ENCODE results near the gene SAP25. TPM values are rescaled to one million over a fixed set of nuclear protein-coding genes. Genes with fewer than 3 reads are reported as not detected.
A peak's percentile ranks its signal among the peaks of the same experiment; 100 is the strongest.

SAP25 gene
- total and polyA plus RNA-seq, 4 donors: 0.33 to 0.84 (median 0.56) TPM; not detected in 1

DNA sequence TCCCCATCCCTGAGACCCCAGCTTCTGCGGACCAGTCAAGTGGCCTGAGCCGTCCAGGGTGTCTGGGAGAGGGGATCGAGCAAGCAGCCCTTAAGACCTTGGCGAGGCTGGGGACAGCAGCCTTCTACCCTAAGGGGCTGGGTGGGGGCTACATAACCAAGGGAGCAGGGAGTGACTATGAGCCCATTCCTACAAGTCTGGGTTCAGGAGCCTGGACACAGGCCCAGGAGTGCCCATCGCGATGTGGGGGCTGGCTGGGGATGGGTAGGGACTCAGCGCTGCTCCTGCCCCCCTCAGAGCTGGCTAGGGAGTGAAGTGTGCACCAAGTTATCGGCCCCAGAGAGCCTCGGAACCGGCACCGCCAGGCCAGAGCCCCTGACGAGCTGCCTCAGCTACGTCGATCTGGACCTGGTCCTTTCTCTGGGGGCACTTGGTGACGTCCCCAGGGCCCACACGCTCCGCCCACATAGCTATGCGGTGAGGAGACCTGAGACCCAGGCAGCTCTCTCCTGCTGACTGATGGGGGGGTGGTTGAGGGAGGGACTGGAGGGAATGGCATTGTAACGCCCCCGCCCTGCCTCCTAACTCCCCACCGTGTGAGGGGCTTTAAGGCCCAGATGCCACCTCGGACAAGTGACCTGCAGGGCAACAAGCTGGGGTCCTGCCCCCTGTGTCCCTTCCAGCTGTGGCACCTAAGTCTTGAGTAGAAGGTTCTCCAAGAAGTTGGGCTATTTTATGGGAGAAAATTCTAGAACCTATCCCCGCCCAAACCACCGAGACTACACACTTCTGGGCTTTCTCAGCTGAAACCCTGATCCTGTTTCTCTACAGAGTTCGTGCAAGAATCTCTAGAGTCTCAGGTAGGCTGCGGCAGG lies 2.5 kb downstream of the SAP25 start:
- H3K9me3 ChIP-seq (ENCODE audit: control insufficient read depth in 4 of 4, low read length in 3 of 4): no peaks in the 10 kb centered on the region
- no peak overlapping the region for H3K4me3 ChIP-seq (ENCODE audit: low read depth in 1 of 3, low read length in 3 of 3)
- H3K27me3 ChIP-seq (ENCODE audit: control insufficient read depth in 4 of 4, insufficient read depth in 4 of 4, low read length in 3 of 4): no peaks in the 10 kb centered on the region
- no peak overlapping the region for H3K9ac ChIP-seq (ENCODE audit: low read depth in 1 of 2, low read length in 2 of 2)
- H3K36me3 ChIP-seq (ENCODE audit: control insufficient read depth in 4 of 4, insufficient read depth in 3 of 4, low read depth in 1 of 4, low read length in 3 of 4): peaks cover 0 to 4% (median 3%) of the 10 kb centered on the region in 4 donors
- no peak for DNase-seq (ENCODE audit: low spot score)
- peak overlapping the region; percentile 20 to 51 for H3K27ac ChIP-seq (ENCODE audit: low read depth in 1 of 2, low read length in 2 of 2)
- peaks cover 20 to 61% (median 45%) of the 10 kb centered on the region in 4 donors for H3K4me1 ChIP-seq (ENCODE audit: control insufficient read depth in 4 of 4, insufficient read depth in 4 of 4, low read length in 3 of 4)
- TF ChIP-seq RXRA (IDR thresholded peaks at IDR 0.05) (no peak), HNF4G (IDR thresholded peaks at IDR 0.05) (no peak), FOXA2 (IDR thresholded peaks at IDR 0.05) (no peak), EGR1 (IDR thresholded peaks at IDR 0.05; ENCODE audit: low read depth in 2 of 2) (no peak), RAD21 (IDR thresholded peaks at IDR 0.05) (no peak), TAF1 (conservative IDR thresholded peaks at IDR 0.05) (no peak), YY1 (IDR thresholded peaks at IDR 0.05) (no peak), ATF3 (IDR thresholded peaks at IDR 0.05) (no peak), JUND (IDR thresholded peaks at IDR 0.05) (no peak)
- TF ChIP-seq, protein P1, sequence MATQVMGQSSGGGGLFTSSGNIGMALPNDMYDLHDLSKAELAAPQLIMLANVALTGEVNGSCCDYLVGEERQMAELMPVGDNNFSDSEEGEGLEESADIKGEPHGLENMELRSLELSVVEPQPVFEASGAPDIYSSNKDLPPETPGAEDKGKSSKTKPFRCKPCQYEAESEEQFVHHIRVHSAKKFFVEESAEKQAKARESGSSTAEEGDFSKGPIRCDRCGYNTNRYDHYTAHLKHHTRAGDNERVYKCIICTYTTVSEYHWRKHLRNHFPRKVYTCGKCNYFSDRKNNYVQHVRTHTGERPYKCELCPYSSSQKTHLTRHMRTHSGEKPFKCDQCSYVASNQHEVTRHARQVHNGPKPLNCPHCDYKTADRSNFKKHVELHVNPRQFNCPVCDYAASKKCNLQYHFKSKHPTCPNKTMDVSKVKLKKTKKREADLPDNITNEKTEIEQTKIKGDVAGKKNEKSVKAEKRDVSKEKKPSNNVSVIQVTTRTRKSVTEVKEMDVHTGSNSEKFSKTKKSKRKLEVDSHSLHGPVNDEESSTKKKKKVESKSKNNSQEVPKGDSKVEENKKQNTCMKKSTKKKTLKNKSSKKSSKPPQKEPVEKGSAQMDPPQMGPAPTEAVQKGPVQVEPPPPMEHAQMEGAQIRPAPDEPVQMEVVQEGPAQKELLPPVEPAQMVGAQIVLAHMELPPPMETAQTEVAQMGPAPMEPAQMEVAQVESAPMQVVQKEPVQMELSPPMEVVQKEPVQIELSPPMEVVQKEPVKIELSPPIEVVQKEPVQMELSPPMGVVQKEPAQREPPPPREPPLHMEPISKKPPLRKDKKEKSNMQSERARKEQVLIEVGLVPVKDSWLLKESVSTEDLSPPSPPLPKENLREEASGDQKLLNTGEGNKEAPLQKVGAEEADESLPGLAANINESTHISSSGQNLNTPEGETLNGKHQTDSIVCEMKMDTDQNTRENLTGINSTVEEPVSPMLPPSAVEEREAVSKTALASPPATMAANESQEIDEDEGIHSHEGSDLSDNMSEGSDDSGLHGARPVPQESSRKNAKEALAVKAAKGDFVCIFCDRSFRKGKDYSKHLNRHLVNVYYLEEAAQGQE (IDR thresholded peaks at IDR 0.05): no peak
- TF ChIP-seq, protein P2, sequence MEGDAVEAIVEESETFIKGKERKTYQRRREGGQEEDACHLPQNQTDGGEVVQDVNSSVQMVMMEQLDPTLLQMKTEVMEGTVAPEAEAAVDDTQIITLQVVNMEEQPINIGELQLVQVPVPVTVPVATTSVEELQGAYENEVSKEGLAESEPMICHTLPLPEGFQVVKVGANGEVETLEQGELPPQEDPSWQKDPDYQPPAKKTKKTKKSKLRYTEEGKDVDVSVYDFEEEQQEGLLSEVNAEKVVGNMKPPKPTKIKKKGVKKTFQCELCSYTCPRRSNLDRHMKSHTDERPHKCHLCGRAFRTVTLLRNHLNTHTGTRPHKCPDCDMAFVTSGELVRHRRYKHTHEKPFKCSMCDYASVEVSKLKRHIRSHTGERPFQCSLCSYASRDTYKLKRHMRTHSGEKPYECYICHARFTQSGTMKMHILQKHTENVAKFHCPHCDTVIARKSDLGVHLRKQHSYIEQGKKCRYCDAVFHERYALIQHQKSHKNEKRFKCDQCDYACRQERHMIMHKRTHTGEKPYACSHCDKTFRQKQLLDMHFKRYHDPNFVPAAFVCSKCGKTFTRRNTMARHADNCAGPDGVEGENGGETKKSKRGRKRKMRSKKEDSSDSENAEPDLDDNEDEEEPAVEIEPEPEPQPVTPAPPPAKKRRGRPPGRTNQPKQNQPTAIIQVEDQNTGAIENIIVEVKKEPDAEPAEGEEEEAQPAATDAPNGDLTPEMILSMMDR (IDR thresholded peaks at IDR 0.05; ENCODE audit: low read depth, low read length, missing input control): no peak
- 53% methylated on average over 26 of the region's 26 CpGs for WGBS

DNA sequence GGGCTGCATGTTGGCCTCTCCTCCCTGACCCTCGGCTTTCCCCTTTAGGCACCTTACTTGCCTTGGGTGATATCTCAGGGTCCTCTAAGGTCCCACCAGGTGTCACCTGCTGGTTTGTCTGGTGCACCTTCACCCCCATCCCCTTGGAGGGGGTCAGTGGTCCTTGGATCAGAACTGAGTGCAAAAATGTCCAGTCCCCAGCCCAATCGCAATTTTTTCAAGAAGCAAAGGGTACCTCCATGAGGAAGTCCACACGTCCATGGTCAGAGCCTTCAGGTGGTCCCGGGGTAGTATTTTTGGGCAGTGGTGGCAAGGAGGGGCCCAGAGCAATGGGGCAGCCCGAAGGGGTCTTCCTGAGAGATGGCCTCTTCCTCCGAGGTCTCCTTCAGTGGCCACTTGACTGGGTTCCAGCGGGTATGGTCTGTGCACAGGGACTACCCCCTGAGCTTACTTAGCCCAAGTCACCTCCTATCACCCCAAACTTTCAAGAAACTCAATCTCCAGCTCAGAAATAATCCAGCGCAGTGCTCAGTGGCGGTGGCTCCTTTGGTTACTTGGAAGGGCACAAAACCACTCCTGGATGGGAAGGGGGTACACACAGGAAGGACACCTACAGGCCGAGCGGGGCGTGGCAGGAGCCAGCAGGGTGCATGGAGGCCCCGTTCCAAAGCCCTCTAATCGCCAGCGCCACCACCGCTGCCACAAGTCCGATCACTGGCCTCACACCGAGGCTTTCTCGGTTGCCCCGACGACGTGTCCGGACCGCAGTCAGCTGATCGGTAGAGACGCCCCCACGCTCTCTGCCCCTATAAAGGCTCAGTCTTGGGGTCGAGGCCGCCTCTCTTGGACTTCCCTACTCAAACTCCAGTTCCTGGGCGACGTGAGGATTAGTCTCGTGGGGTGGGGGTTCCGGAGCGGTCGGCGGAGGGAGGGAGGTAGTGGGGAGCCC lies 4.5 kb downstream of the SAP25 start:
- Histone ChIP-seq H3K36me3 (ENCODE audit: control insufficient read depth in 4 of 4, insufficient read depth in 3 of 4, low read depth in 1 of 4, low read length in 3 of 4) (peaks cover 0 to 2% (median under 1%) of the 10 kb centered on the region in 4 donors), H3K4me1 (ENCODE audit: control insufficient read depth in 4 of 4, insufficient read depth in 4 of 4, low read length in 3 of 4) (peaks cover 35 to 74% (median 61%) of the 10 kb centered on the region in 4 donors), H3K27ac (ENCODE audit: low read depth in 1 of 2, low read length in 2 of 2) (peak overlapping the region; percentile 84 to 90), H3K27me3 (ENCODE audit: control insufficient read depth in 4 of 4, insufficient read depth in 4 of 4, low read length in 3 of 4) (no peaks in the 10 kb centered on the region), H3K9ac (ENCODE audit: low read depth in 1 of 2, low read length in 2 of 2) (peak overlapping the region; percentile 26 to 54), H3K4me3 (ENCODE audit: low read depth in 1 of 3, low read length in 3 of 3) (peak overlapping the region in 1 of 3 donors; percentile 52), H3K9me3 (ENCODE audit: control insufficient read depth in 4 of 4, low read length in 3 of 4) (no peaks in the 10 kb centered on the region)
- DNase-seq (ENCODE audit: low spot score): peak; percentile 81
- WGBS: 14% methylated on average over 36 of the region's 36 CpGs
- no peak for TF ChIP-seq JUND (IDR thresholded peaks at IDR 0.05)
- TF ChIP-seq, protein P1 (IDR thresholded peaks at IDR 0.05): peak; percentile 82
- TF ChIP-seq YY1 (IDR thresholded peaks at IDR 0.05): peak; percentile 61
- TF ChIP-seq FOXA2 (IDR thresholded peaks at IDR 0.05): no peak
- TF ChIP-seq, protein P2 (IDR thresholded peaks at IDR 0.05; ENCODE audit: low read depth, low read length, missing input control): peak; percentile 77
- no peak for TF ChIP-seq ATF3 (IDR thresholded peaks at IDR 0.05)
- TF ChIP-seq NR2F2 (IDR thresholded peaks at IDR 0.05): peak; percentile 17
- TF ChIP-seq RAD21 (IDR thresholded peaks at IDR 0.05): peak; percentile 60 to 66
- peak; percentile 53 to 69 for TF ChIP-seq HNF4A (conservative IDR thresholded peaks at IDR 0.05)
- peak in 1 of 2 donors; percentile 71 for TF ChIP-seq RXRA (IDR thresholded peaks at IDR 0.05)
- no peak for TF ChIP-seq GABPA (IDR thresholded peaks at IDR 0.05 in 1 of 2, conservative IDR thresholded peaks at IDR 0.05 in 1 of 2)
